ENCODE results near the gene CASS4. TPM values are rescaled to one million over a fixed set of nuclear protein-coding genes. Genes with fewer than 3 reads are reported as not detected.

CASS4 gene
- polyA plus RNA-seq, 1 donor (not counting 4 experiments of a cell fraction or from before 2014, with no cell fraction given) = 0.01 TPM

DNA sequence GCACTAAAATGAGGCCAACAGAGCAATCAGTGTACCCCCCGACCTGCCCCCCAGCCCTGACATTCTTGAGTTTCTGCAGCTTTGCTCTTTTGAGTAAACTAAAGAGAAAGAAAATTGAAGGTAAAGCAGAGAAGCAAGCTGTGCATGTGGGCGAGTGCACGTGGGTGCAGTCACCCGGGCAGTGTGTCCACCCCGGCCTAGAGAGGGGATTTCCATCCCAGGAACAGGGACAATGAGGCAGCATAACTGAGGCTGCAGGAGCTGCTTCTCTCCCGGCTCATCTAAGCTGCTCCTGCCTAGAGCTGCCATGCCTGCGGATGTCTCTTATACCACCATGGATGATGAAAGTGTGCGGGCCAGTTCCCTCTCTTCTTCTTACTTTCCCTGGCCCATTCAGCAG, 16.8 kb downstream of the CASS4 start:
- Histone ChIP-seq H3K9ac (ENCODE audit: control insufficient read depth, extremely low read depth, insufficient read depth, low read length) (no peak overlapping the region), H3K4me3 (ENCODE audit: control insufficient read depth in 2 of 3, extremely low read depth in 1 of 3, insufficient read depth in 2 of 3, low read depth in 1 of 3, low read length in 3 of 3) (no peak overlapping the region), H3K36me3 (ENCODE audit: control insufficient read depth in 2 of 2, extremely low read depth in 1 of 2, insufficient read depth in 2 of 2, low read length in 2 of 2) (no peaks in the 10 kb centered on the region), H3K27me3 (ENCODE audit: control insufficient read depth, extremely low read depth, insufficient read depth, low read length) (no peaks in the 10 kb centered on the region), H3K9me3 (ENCODE audit: control insufficient read depth, low read depth, low read length) (no peaks in the 10 kb centered on the region), H4K20me1 (ENCODE audit: control insufficient read depth, extremely low read depth, insufficient read depth, low read length) (no peaks in the 10 kb centered on the region), H3K9me1 (ENCODE audit: control insufficient read depth, extremely low read depth, insufficient read depth, low read length) (no peaks in the 10 kb centered on the region), H3K27ac (ENCODE audit: control insufficient read depth, insufficient read depth, low read length) (no peak overlapping the region), H2AFZ (ENCODE audit: control insufficient read depth, low read length) (no peak overlapping the region), H3K4me1 (ENCODE audit: control insufficient read depth, extremely low read depth, insufficient read depth, low read length) (peaks cover 13% of the 10 kb centered on the region), H3K4me2 (ENCODE audit: control insufficient read depth, extremely low read depth, insufficient read depth, low read depth, low read length) (no peak overlapping the region), H3K79me2 (ENCODE audit: control insufficient read depth, insufficient read depth, low read length) (no peaks in the 10 kb centered on the region)
- FAIRE-seq = no peak
- DNase-seq (ENCODE audit: low read depth, low spot score) = no peak
- dilution Hi-C loops (cut with MboI; ENCODE audit: extremely low pct_ligation_motif_present, low sequenced_read_pairs) = no loop called here
- TF ChIP-seq EZH2 (IDR thresholded peaks at IDR 0.05; ENCODE audit: low read length) (no peak), CTCF (optimal IDR thresholded peaks at IDR 0.05 in 1 of 3, IDR thresholded peaks at IDR 0.05 in 1 of 3, conservative IDR thresholded peaks at IDR 0.05 in 1 of 3; ENCODE audit: extremely low read depth in 1 of 3, insufficient read depth in 2 of 3, low read length in 3 of 3) (no peak)

DNA sequence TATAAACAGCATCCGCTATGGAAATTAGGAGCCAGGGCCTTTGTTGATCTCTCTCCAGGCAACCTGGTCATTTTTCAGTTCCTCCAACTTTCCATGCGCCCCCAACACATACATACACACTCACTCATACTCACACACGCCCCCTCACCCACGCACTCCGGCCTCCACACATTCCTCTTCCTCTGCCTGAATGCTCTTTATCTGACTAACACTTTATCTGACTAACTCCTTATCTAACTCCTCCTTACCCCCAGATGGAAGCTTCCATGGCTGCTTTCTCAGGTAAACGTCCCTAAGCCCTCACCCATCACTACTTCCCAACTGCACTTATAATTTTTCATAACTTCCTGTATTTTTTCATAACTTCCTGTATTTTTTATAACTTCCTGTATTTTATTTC, 17.4 kb downstream of the CASS4 start:
- Histone ChIP-seq H3K9ac (ENCODE audit: control insufficient read depth, extremely low read depth, insufficient read depth, low read length) (no peak overlapping the region), H3K27me3 (ENCODE audit: control insufficient read depth, extremely low read depth, insufficient read depth, low read length) (no peaks in the 10 kb centered on the region), H3K27ac (ENCODE audit: control insufficient read depth, insufficient read depth, low read length) (no peak overlapping the region), H3K9me1 (ENCODE audit: control insufficient read depth, extremely low read depth, insufficient read depth, low read length) (no peaks in the 10 kb centered on the region), H2AFZ (ENCODE audit: control insufficient read depth, low read length) (peak overlapping the region; percentile 31), H4K20me1 (ENCODE audit: control insufficient read depth, extremely low read depth, insufficient read depth, low read length) (no peaks in the 10 kb centered on the region), H3K79me2 (ENCODE audit: control insufficient read depth, insufficient read depth, low read length) (no peaks in the 10 kb centered on the region), H3K4me2 (ENCODE audit: control insufficient read depth, extremely low read depth, insufficient read depth, low read depth, low read length) (no peak overlapping the region), H3K9me3 (ENCODE audit: control insufficient read depth, low read depth, low read length) (no peaks in the 10 kb centered on the region), H3K4me1 (ENCODE audit: control insufficient read depth, extremely low read depth, insufficient read depth, low read length) (peaks cover 13% of the 10 kb centered on the region), H3K36me3 (ENCODE audit: control insufficient read depth in 2 of 2, extremely low read depth in 1 of 2, insufficient read depth in 2 of 2, low read length in 2 of 2) (no peaks in the 10 kb centered on the region), H3K4me3 (ENCODE audit: control insufficient read depth in 2 of 3, extremely low read depth in 1 of 3, insufficient read depth in 2 of 3, low read depth in 1 of 3, low read length in 3 of 3) (no peak overlapping the region)
- no peak for FAIRE-seq
- dilution Hi-C loops (cut with MboI; ENCODE audit: extremely low pct_ligation_motif_present, low sequenced_read_pairs) = no loop called here
- no peak for TF ChIP-seq CTCF (optimal IDR thresholded peaks at IDR 0.05 in 1 of 3, IDR thresholded peaks at IDR 0.05 in 1 of 3, conservative IDR thresholded peaks at IDR 0.05 in 1 of 3; ENCODE audit: extremely low read depth in 1 of 3, insufficient read depth in 2 of 3, low read length in 3 of 3)
- TF ChIP-seq EZH2 (IDR thresholded peaks at IDR 0.05; ENCODE audit: low read length) = no peak
- peak; percentile 40 for DNase-seq (ENCODE audit: low read depth, low spot score)

Measured in keratinocyte (primary cell).